AG04449 (cell line): ENCODE data around the gene RAB8B.

ENCODE experiments used
- CTCF ChIA-PET: fragments of 350-600 bp; formaldehyde crosslinking; extraction: SDS; loops from one replicate; lab custom pipeline; 2021; ENCODE audit warnings: antibody characterized with exemption; lab: Yijun Ruan, JAX
- POLR2A ChIA-PET: fragments of 400-600, 350-600 bp; formaldehyde crosslinking; extraction: SDS; loops from one replicate; lab custom pipeline; 2020; ENCODE audit warnings: antibody characterized with exemption, inconsistent platforms; lab: Yijun Ruan, JAX
- DNase-seq: peaks from one replicate; pipeline ENCODE4 v3.0.0-alpha.2; 2010; ENCODE audit warnings: low read depth, low spot score
- H3K4me3 ChIP-seq: 2 replicates; pipeline ENCODE4 v1.5.1; 2011; ENCODE audit warnings: low read depth, mild to moderate bottlenecking, control low read depth, low read length
- TF ChIP-seq, protein P1 (sequence below): IDR thresholded peaks from one replicate; pipeline ENCODE4 v1.5.1; 2011; ENCODE audit warnings: mild to moderate bottlenecking, moderate library complexity, low read length, control low read depth, inconsistent platforms; ENCODE audit not compliant: insufficient read depth; ENCODE audit errors: missing control alignments

Gene RAB8B

DNA sequence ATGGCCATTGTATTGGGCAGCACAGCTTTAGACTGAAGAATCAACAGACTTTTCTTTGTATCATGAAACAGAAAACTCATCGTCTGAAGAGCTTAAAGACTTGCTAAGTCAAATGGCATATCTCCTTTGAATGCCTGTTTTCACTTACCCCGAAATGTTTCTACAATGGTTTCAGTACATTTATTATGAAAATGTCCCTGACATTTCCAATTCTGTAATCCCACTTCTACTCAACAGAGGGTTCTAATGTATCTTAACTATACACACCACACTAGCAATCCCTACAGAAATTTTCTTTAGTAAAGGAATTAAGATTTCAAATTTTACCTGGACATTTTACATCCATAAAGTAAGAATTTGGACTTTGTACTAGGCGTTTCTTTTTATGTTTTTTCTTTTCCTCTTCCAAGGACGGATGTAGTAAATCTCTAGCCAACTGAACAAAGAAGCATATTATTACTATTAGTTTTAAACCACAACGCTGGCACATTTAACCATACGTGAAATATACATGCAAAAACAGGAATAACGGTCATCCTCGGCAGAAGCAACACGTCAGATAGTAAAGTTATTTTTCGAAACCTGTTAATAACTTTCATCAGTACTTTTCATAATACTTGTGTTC is 33.2 kb upstream of the RAB8B start:
- TF ChIP-seq, protein P1, sequence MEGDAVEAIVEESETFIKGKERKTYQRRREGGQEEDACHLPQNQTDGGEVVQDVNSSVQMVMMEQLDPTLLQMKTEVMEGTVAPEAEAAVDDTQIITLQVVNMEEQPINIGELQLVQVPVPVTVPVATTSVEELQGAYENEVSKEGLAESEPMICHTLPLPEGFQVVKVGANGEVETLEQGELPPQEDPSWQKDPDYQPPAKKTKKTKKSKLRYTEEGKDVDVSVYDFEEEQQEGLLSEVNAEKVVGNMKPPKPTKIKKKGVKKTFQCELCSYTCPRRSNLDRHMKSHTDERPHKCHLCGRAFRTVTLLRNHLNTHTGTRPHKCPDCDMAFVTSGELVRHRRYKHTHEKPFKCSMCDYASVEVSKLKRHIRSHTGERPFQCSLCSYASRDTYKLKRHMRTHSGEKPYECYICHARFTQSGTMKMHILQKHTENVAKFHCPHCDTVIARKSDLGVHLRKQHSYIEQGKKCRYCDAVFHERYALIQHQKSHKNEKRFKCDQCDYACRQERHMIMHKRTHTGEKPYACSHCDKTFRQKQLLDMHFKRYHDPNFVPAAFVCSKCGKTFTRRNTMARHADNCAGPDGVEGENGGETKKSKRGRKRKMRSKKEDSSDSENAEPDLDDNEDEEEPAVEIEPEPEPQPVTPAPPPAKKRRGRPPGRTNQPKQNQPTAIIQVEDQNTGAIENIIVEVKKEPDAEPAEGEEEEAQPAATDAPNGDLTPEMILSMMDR: no peak
- H3K4me3 ChIP-seq: peak overlapping the region; percentile 79
- ChIA-PET POLR2A (interaction anchor here (0.6 to 1.6 kb wide), 8 partner anchors 9 to 100 kb away, joined by 3 to 7 read pairs (median 4); partner anchors contain the start of gene RAB8B), CTCF (interaction anchor here (1.2 kb wide), 1 partner anchor 10 kb away, joined by 3 read pairs; no protein-coding TSS in a partner anchor)
- no peak for DNase-seq

DNA sequence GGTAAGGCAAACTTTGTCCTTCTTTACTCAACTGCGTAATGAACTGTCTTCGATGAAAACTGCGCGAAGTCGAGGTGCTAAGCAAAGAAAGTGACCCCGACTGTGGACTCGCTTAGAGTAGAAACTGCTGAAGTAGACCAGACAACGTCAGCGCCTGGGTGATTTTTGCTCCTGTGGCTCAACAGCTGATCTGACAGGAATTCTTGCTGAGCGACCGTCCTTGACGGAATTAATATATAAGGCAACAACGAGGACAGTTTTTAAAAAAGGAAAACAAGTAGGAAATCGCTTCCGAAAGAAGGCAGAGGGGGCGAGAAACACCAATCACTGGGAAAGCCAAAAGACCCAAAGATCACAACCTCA is 32.7 kb upstream of the RAB8B start:
- CTCF ChIA-PET: interaction anchor here (1.2 kb wide), 1 partner anchor 10 kb away, joined by 3 read pairs; no protein-coding TSS in a partner anchor
- peak overlapping the region; percentile 79 for H3K4me3 ChIP-seq
- TF ChIP-seq, protein P1: no peak
- POLR2A ChIA-PET: interaction anchor here (0.6 to 1.6 kb wide), 13 partner anchors 9 to 119 kb away, joined by 3 to 8 read pairs (median 4); partner anchors contain the start of gene RAB8B
- no peak for DNase-seq

DNA sequence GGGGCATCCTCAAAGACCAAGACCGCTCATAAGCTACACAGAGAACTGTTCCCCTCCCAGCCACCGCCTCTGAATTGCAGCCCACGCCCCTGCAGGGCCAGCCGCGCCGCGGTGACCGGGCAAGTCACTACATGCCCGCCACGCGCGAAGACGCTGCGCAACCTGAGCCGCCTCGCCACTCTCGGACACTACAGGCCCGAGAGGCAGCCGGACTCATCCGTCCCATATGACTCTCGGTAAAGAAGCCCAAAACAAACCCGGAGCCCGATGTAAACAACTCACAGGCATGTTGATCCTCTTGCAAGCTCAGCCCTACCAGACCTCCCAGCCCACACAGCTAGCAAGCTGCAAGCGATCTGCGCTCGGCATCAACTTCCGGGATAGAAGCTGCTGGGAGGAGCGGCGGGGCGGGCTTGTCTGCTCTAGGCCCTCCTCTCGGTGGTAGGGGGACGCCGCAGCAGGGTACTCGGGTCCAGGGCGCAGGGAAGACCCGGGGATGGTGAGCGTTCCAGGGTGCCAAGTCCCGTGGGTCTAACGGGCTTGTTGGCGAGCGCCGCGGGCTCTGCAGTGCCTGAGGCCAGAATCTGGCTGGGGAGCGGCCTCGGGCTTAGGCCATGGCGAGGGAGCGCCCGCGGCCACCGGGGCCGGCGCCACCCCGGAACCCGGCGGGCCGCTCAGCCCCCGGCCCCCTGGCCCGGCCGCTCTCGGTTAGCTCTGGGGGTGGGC is 32.1 kb upstream of the RAB8B start, which contains the start of gene RPS27L:
Gene RPS27L (minus strand): TSS at position 360 of the 726 bp plus-strand sequence. CDS start 72 bp downstream, at position 288.
- DNase-seq: peak; percentile 73
- TF ChIP-seq, protein P1: no peak
- POLR2A ChIA-PET: interaction anchor here (0.6 to 1.6 kb wide), 17 partner anchors 8 to 687 kb away, joined by 3 to 8 read pairs (median 4); partner anchors contain the start of genes APH1B and RAB8B
- peak within 1 kb of the TSS; percentile 79 for H3K4me3 ChIP-seq
- CTCF ChIA-PET: interaction anchor here (1.2 kb wide), 1 partner anchor 9 kb away, joined by 3 read pairs; no protein-coding TSS in a partner anchor

DNA sequence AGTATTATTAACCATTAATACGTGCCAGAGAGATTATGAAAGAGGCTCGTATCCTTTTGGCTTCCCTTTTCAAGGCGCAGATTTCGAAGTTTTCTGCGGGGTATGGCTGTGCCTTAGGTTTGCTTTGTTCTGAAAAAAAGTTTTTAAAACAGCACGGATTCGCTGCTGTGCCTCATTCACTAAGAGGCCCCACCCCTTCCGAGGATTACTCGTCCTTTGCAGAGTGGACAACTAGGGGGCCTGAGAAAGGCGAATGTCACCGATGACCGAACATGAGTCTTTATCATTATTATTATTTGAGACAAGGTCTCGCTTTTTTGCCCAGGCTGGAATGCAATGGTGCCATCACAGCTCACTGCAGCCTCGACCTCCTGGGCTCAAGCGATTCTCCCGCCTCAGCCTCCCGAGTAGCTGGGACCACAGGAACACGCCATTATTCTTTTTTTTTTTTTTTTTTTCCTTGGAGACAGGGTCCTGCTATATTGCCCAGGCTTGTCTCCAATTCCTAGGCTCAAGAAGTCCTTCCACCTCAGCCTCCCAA is 31.4 kb upstream of the RAB8B start:
- peak; percentile 31 for DNase-seq
- H3K4me3 ChIP-seq: peak overlapping the region; percentile 79
- TF ChIP-seq, protein P1: peak; percentile 11
- POLR2A ChIA-PET: interaction anchor here (0.6 to 1.6 kb wide), 12 partner anchors 8 to 119 kb away, joined by 3 to 8 read pairs (median 4); partner anchors contain the start of genes APH1B and RAB8B
- CTCF ChIA-PET: interaction anchor here (1.2 kb wide), 1 partner anchor 9 kb away, joined by 3 read pairs; no protein-coding TSS in a partner anchor

DNA sequence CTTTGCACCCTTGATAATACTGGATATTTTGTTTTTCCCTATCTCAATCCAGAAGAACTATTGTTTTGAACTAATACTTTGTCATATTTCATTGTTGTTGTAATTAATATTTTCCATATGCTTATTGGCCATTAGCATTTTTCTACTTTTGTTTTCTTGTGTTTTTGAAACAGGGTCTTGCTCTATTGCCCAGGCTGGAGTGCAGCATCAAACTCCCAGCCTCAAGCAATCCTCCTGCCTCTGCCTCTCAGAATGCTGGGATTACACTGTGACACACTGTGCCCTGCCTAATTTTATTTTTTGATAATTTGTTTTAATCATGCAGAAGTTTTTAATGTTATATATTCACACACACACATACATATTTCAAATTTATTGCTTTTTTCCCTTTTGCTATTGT is 28.8 kb upstream of the RAB8B start:
- DNase-seq: no peak
- TF ChIP-seq, protein P1: no peak
- ChIA-PET POLR2A (interaction anchor here (0.7 kb wide), 1 partner anchor 20 kb away, joined by 3 read pairs; no protein-coding TSS in a partner anchor), CTCF (no interaction called here)
- no peak overlapping the region for H3K4me3 ChIP-seq
